ENCODE results near the gene CCL13.
A peak's percentile ranks its signal among the peaks of the same experiment; 100 is the strongest.

Gene CCL13

GRCh38 chr17:34371405-34372100 lies 15.3 kb downstream of the CCL13 start:
- no peak overlapping the region for H3K4me3 Mint-ChIP-seq
- H3K27ac Mint-ChIP-seq: no peak overlapping the region
- H3K4me1 Mint-ChIP-seq: no peaks in the 10 kb centered on the region
- TF ChIP-seq CTCF (IDR thresholded peaks at IDR 0.05; ENCODE audit: unreplicated experiment in 3 of 3): no peak
- H3K27me3 Mint-ChIP-seq (ENCODE audit: low read depth): peaks cover 17% of the 10 kb centered on the region
- no peaks in the 10 kb centered on the region for H3K9me3 Mint-ChIP-seq
- no peaks in the 10 kb centered on the region for H3K36me3 Mint-ChIP-seq (ENCODE audit: low read depth)

GRCh38 chr17:34374457-34374856 lies 18.2 kb downstream of the CCL13 start:
- H3K4me1 Mint-ChIP-seq: no peaks in the 10 kb centered on the region
- H3K36me3 Mint-ChIP-seq (ENCODE audit: low read depth): no peaks in the 10 kb centered on the region
- no peak overlapping the region for H3K27ac Mint-ChIP-seq
- peaks cover 17% of the 10 kb centered on the region for H3K27me3 Mint-ChIP-seq (ENCODE audit: low read depth)
- H3K4me3 Mint-ChIP-seq: no peak overlapping the region
- no peak for TF ChIP-seq CTCF (IDR thresholded peaks at IDR 0.05; ENCODE audit: unreplicated experiment in 3 of 3)
- no peaks in the 10 kb centered on the region for H3K9me3 Mint-ChIP-seq

- no peak overlapping the region for H3K27ac Mint-ChIP-seq
- H3K4me1 Mint-ChIP-seq: no peaks in the 10 kb centered on the region
- H3K27me3 Mint-ChIP-seq (ENCODE audit: low read depth): peaks cover 14% of the 10 kb centered on the region
- H3K4me3 Mint-ChIP-seq: no peak overlapping the region
- no peaks in the 10 kb centered on the region for H3K9me3 Mint-ChIP-seq
- H3K36me3 Mint-ChIP-seq (ENCODE audit: low read depth): no peaks in the 10 kb centered on the region
- no peak for TF ChIP-seq CTCF (IDR thresholded peaks at IDR 0.05; ENCODE audit: unreplicated experiment in 3 of 3)
Observed at GRCh38 chr17:34375426-34375997, 19.2 kb downstream of the CCL13 start.

GRCh38 chr17:34377078-34377823 lies 21.0 kb downstream of the CCL13 start:
- no peak for TF ChIP-seq CTCF (IDR thresholded peaks at IDR 0.05; ENCODE audit: unreplicated experiment in 3 of 3)
- no peak overlapping the region for H3K27ac Mint-ChIP-seq
- no peak overlapping the region for H3K4me3 Mint-ChIP-seq
- no peaks in the 10 kb centered on the region for H3K4me1 Mint-ChIP-seq
- H3K27me3 Mint-ChIP-seq (ENCODE audit: low read depth): peaks cover 7% of the 10 kb centered on the region
- H3K36me3 Mint-ChIP-seq (ENCODE audit: low read depth): no peaks in the 10 kb centered on the region
- no peaks in the 10 kb centered on the region for H3K9me3 Mint-ChIP-seq

GRCh38 chr17:34378664-34379101 lies 22.4 kb downstream of the CCL13 start:
- no peak overlapping the region for H3K4me3 Mint-ChIP-seq

More at GRCh38 chr17:34378664-34379101, 22.4 kb downstream of the CCL13 start:
- Mint-ChIP-seq H3K27ac (peak overlapping the region in 2 of 3 experiments; percentile 21 to 41), H3K9me3 (no peaks in the 10 kb centered on the region), H3K36me3 (ENCODE audit: low read depth) (no peaks in the 10 kb centered on the region), H3K27me3 (ENCODE audit: low read depth) (no peaks in the 10 kb centered on the region), H3K4me1 (no peaks in the 10 kb centered on the region)
- peak in 1 of 3 experiments; percentile 8 for TF ChIP-seq CTCF (IDR thresholded peaks at IDR 0.05; ENCODE audit: unreplicated experiment in 3 of 3)
